Measurements from ENCODE around the gene SLC38A6. TPM values are rescaled to one million over a fixed set of nuclear protein-coding genes. Genes with fewer than 3 reads are reported as not detected.
A peak's percentile ranks its signal among the peaks of the same experiment; 100 is the strongest.

SLC38A6 gene
- total and polyA plus RNA-seq, 2 of the 13 experiments (the other 11 are each of a cell fraction or from before 2014, with no cell fraction given) = 6.9 to 22.1 TPM

GRCh38 chr14:60980811-60981632 is at the start of gene SLC38A6, which contains the start of gene TRMT5 (continued):
- peak; percentile 98 for TF ChIP-seq ARID4A (CRISPR knock-in tag; IDR thresholded peaks at IDR 0.05; ENCODE audit: borderline replicate concordance)
- no peak for TF ChIP-seq ZBTB44 (CRISPR knock-in tag; IDR thresholded peaks at IDR 0.05)
- TF ChIP-seq JUNB (CRISPR knock-in tag; IDR thresholded peaks at IDR 0.05; ENCODE audit: borderline replicate concordance) = no peak
- no peak for TF ChIP-seq ZNF354B (CRISPR knock-in tag; IDR thresholded peaks at IDR 0.05)
- no peak for TF ChIP-seq ZNF44 (CRISPR knock-in tag; IDR thresholded peaks at IDR 0.05)
- TF ChIP-seq SPEN (CRISPR knock-in tag; IDR thresholded peaks at IDR 0.05; ENCODE audit: low read depth) = peak; percentile 94
- TF ChIP-seq, protein P1, sequence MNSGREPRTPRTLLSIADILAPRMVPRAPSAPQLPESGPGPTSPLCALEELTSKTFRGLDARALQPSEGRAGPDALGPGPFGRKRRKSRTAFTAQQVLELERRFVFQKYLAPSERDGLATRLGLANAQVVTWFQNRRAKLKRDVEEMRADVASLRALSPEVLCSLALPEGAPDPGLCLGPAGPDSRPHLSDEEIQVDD (CRISPR knock-in tag; IDR thresholded peaks at IDR 0.05; ENCODE audit: borderline replicate concordance) = 0 out of 2 replicates have a peak, but pooled peaks have one; percentile 41
- no peak for TF ChIP-seq RERE (CRISPR knock-in tag; IDR thresholded peaks at IDR 0.05; ENCODE audit: low read depth)
- peak; percentile 67 for TF ChIP-seq ARID5B (CRISPR knock-in tag; IDR thresholded peaks at IDR 0.05)
- no peak for TF ChIP-seq GLI4 (CRISPR knock-in tag; IDR thresholded peaks at IDR 0.05; ENCODE audit: borderline replicate concordance)
- no peak for TF ChIP-seq ZSCAN9 (CRISPR knock-in tag; IDR thresholded peaks at IDR 0.05; ENCODE audit: borderline replicate concordance)

Data from HepG2 (cell line).